K562 (cell line): ENCODE results near the gene TMEM14C. TPM values are rescaled to one million over a fixed set of nuclear protein-coding genes. Genes with fewer than 3 reads are reported as not detected.

Experiments
- KDM5B ChIP-seq: fragments of 200-600 bp; sonication (generic); IDR thresholded peaks from 2 replicates; pipeline ENCODE4 v1.6.1; 2012; ENCODE audit warnings: low read depth, mild to moderate bottlenecking, moderate library complexity, low read length, control low read depth, inconsistent platforms; ENCODE audit not compliant: insufficient replicate concordance
- TRIM24 ChIP-seq, 2 experiments: fragments of 450-650 bp; IDR thresholded peaks; 2 replicates each; pipeline ENCODE4 v1.6.1; 2016
- polyA plus RNA-seq, 8 experiments: library from polyadenylated mRNA; depleted of rRNA in 4 of 8; stranded (reverse) in 5 of 8; unstranded in 3 of 8; fragments of >200 nt; fragmentation: Nextera tagmentation in 2 of 8; fragmentation: Illumina TruSeq in 1 of 8; extraction: Ambion mirVana in 2 of 8; extraction: Trizol in 1 of 8; gene quantifications; 2 replicates each; pipeline versions ENCODE4 v1.2.1 to v1.2.3, GENCODE V29; 2011 to 2014; ENCODE audit warnings: inconsistent platforms in 1 of 8, missing spikeins in 1 of 8
- total RNA-seq, 7 experiments: library from RNA; depleted of rRNA in 6 of 7; stranded (reverse); fragments of >200 nt in 6 of 7; fragmentation: Illumina TruSeq in 2 of 7; extraction: Trizol in 2 of 7; gene quantifications; 2 replicates each; pipeline versions ENCODE4 v1.2.1 to v1.2.3, GENCODE V29; 2011 to 2021; ENCODE audit warnings: low replicate concordance in 1 of 7
- TF ChIP-seq, protein P1 (sequence below): fragments of 450-650 bp; IDR thresholded peaks from 2 replicates; pipeline ENCODE4 v1.6.1; 2018; ENCODE audit not compliant: partially characterized antibody
- TF ChIP-seq, protein P2 (sequence below), 2 experiments: IDR thresholded peaks; 2 replicates each; pipeline ENCODE4 v1.6.1; 2011; ENCODE audit warnings: borderline replicate concordance in 1 of 2, control low read depth in 1 of 2, low read depth in 1 of 2, low read length in 1 of 2, mild to moderate bottlenecking in 1 of 2, mixed read lengths in 1 of 2, moderate library complexity in 1 of 2; ENCODE audit not compliant: insufficient read depth in 1 of 2, insufficient read length in 1 of 2, poor library complexity in 1 of 2, severe bottlenecking in 1 of 2; ENCODE audit errors: extremely low read depth in 1 of 2

Gene TMEM14C
- total and polyA plus RNA-seq, 9 of the 15 experiments (the other 6 are each of a cell fraction or from before 2014, with no cell fraction given), result 151 to 496 (median 263) TPM

DNA sequence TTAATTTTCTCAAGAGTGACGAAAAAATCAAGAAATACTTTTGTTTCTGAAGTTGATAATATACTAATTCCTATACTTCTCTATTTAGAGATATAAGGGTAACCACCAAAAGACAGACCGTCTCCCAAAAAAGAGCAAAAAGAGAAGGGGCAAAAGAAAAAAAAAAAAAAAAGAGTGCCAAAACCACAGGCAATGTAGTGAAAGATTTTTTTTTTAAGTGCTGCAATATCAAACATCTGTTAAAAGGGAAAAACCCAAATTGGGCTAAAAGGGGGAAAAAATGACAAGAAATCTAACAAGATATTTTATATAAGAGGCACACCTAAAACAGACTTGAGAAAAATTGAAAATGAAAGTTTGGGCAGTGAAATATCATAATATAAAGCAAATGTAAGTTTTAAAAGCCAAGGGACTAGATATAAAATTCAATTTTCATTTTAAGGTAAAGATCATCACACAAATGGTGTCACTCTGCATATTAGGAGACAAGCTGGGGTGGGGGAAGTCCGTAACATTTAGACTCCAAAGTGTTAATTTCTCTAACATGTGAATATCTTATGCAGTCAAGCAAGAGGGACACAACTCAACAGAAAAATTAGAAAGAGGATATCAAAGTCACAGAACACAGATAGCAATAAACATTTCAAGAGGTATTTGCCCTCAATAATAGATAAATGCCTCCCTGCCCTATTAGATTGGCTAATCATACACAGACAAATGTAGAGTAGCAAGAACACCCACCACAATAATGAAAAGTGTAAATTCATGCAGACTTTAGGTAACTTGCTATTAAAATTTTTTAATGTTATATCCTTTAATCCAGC is 37.6 kb upstream of the TMEM14C start (continued):
- TF ChIP-seq, protein P1, sequence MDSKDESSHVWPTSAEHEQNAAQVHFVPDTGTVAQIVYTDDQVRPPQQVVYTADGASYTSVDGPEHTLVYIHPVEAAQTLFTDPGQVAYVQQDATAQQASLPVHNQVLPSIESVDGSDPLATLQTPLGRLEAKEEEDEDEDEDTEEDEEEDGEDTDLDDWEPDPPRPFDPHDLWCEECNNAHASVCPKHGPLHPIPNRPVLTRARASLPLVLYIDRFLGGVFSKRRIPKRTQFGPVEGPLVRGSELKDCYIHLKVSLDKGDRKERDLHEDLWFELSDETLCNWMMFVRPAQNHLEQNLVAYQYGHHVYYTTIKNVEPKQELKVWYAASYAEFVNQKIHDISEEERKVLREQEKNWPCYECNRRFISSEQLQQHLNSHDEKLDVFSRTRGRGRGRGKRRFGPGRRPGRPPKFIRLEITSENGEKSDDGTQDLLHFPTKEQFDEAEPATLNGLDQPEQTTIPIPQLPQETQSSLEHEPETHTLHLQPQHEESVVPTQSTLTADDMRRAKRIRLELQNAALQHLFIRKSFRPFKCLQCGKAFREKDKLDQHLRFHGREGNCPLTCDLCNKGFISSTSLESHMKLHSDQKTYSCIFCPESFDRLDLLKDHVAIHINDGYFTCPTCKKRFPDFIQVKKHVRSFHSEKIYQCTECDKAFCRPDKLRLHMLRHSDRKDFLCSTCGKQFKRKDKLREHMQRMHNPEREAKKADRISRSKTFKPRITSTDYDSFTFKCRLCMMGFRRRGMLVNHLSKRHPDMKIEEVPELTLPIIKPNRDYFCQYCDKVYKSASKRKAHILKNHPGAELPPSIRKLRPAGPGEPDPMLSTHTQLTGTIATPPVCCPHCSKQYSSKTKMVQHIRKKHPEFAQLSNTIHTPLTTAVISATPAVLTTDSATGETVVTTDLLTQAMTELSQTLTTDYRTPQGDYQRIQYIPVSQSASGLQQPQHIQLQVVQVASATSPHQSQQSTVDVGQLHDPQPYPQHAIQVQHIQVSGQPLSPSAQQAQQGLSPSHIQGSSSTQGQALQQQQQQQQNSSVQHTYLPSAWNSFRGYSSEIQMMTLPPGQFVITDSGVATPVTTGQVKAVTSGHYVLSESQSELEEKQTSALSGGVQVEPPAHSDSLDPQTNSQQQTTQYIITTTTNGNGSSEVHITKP, result no peak
- TF ChIP-seq, protein P2, sequence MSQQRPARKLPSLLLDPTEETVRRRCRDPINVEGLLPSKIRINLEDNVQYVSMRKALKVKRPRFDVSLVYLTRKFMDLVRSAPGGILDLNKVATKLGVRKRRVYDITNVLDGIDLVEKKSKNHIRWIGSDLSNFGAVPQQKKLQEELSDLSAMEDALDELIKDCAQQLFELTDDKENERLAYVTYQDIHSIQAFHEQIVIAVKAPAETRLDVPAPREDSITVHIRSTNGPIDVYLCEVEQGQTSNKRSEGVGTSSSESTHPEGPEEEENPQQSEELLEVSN (IDR thresholded peaks at IDR 0.05; ENCODE audit: borderline replicate concordance in 1 of 2, extremely low read depth in 1 of 2, insufficient read depth in 1 of 2, insufficient read length in 1 of 2, low read depth in 1 of 2, low read length in 1 of 2, poor library complexity in 1 of 2, severe bottlenecking in 1 of 2), result no peak
- TF ChIP-seq KDM5B (no peak), TRIM24 (IDR thresholded peaks at IDR 0.05) (no peak)
